NT2/D1 (cell line): Measurements from ENCODE around the gene UQCC2.

Experiments used
- SUZ12 ChIP-seq: IDR thresholded peaks from 2 replicates; pipeline ENCODE4 v1.6.1; 2011; ENCODE audit not compliant: insufficient read length, insufficient read depth; ENCODE audit errors: extremely low read depth
- YY1 ChIP-seq: IDR thresholded peaks from 2 replicates; pipeline ENCODE4 v1.6.1; 2011; ENCODE audit not compliant: insufficient read length, insufficient read depth
- ZNF274 ChIP-seq: IDR thresholded peaks from 2 replicates; pipeline ENCODE4 v1.6.1; 2011; ENCODE audit warnings: mild to moderate bottlenecking, low read depth, low read length

DNA sequence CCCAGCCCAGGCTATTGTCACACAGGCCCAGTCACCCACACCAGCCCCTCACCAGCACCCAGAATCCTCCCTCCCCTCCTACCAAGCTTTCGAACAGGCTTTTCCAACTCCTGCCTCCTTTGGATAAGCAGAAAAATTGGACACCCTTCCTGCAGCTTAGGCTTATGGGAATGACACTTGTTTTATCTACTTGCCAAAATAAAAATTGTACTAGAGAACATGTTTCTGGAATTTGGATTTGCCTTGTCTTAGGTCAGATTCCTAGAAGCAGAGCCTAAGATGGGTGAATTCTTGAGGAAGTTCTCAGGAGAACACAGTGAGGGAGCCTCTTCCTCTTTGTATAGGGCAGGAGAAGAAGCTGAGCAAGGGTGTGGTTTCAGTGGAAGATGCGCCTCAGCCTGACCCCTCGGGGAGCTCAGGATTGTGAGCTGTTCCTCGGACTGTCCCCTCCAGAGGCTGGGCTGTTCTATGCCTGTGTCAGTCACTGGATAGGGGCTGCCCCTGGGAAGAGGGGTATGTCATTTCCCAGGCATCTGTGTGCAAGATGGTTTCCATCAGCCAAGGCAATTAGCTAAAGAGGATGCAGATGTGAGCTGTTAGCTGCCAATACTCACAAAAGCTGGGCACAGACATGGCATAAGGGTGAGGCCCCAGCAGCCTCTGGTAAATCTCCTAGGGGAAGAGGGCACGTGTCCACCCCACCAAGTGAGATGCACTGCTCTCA is 56.5 kb downstream of the UQCC2 start:
- TF ChIP-seq ZNF274 (no peak), SUZ12 (no peak), YY1 (no peak)
